NCI-H460 (cell line): ENCODE data around the gene PARD3. TPM values are rescaled to one million over a fixed set of nuclear protein-coding genes. Genes with fewer than 3 reads are reported as not detected.
"Not testable (repeated sequence)": the region's sequence is repeated elsewhere in the genome, so short reads cannot be mapped to it uniquely, and the experiment has no call there.

Source experiments
- DNase-seq: peaks from one replicate; pipeline ENCODE4 v3.0.0-alpha.2; 2016; ENCODE audit warnings: low read depth; ENCODE audit errors: extremely low read depth
- total RNA-seq: library from RNA; depleted of rRNA; stranded (reverse); fragments of >200 nt; shearing (Covaris generic); gene quantifications from 2 replicates; pipeline ENCODE4 v1.2.3, GENCODE V29; 2014

The PARD3 gene
- total RNA-seq, 1 experiment from 2014 or later: 75.1 TPM

DNA sequence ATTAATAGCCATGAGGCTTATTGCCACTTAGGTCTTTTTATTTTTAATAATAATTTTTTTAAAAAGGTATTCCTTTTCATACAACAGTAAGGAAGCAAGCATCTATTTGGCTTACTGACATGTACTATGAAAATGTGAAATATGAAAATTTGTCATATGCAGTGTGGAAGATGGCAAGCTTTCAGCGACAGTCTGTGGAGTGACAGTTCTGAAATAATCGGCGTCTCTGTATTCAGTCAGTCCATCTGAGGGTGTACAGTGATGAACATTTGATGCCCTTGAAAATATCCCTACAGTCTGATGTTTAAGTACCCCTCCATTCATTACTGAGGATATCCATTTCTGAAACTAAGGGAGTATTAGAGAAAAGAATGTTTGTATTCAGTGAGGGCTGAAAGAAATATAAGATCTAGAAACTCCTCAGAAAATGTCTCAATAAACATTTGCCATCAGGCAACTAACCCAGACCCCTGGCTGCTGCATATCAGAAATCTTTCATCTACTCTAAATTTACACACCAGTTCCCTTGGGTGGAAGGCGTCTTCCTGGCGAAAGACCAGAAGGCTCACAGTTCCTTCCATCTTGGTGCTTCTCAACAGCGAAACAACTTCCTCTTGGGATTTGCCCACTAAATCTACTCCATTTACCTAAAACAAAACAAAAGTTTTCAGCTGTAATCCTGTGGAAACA lies 440.6 kb downstream of the PARD3 start:
- no peak for DNase-seq

- no peak for DNase-seq
These were observed 441.9 kb downstream of the PARD3 start for GRCh38 chr10:34373211-34373610.

DNA sequence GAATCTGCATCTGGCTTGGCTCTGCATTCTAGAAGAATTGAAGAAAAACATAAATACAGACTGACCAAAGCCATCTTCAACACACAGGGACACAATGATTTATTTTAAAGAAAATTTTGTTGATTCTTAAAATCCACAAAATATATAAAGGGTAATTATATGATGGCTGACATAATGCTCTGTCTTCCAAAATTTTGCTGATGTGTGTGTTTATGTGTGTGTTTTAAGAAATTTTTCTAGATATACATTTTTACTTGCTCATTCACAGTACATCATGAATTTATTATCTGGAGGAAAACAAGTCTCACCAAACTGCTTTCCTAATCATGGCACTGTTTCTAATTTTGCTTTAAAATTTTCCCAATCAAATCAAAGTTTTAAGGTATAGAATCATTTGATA lies 442.6 kb downstream of the PARD3 start:
- no peak for DNase-seq

DNA sequence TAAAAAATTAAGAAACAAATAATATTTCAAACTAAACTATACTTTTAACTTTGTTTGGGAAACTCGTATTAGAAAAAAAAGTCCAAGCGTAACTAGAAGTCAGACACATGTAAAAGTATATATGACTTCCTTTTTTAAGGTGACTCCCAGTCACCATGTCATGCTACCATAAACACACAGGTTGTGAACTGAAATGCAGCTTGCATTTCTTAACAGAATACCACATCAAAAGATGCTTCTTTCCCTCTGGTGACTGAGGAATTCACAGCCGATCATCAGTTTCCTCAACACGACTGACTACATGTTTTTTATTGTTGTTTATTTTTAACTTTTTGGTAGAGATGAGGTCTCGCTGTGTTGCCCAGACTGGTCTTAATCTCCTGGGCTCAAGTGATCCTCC lies 445.0 kb downstream of the PARD3 start:
- no peak for DNase-seq

- DNase-seq: no peak
These were observed 446.0 kb downstream of the PARD3 start for GRCh38 chr10:34369120-34369519.

DNA sequence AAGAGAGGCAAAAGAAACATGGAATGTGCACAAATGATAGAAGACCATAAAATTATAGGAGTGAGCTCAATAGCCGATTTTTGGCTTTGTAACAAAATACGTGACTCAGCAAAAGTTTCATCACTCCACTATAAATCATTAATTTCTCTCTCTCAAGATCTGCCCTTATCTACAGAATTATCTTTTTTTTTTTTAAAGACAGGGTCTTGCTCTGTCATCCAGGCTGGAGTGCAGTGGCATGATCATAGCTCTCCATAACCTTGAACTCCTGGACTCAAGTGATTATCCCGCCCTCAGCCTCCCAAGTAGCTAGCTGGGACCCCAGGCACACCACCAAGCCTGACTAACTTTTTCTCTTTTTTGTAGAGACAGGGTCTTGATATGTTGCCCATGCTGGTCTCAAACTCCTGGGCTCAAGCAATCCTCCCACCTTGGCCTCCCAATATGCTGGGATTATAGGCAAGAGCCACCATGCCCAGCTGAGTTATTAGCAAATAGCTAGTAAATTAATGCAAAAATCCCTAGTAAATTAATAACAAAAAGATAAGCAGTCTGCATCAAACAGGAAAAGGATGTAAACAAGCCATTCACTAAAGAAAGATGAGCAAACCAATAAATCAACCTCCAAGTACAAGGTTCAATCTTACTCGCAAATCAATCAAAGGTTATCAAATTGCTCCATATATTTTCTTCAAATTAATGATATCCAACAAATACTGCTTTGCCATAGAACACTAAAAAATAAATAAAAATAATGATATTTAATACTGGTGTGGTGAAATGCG lies 450.7 kb downstream of the PARD3 start:
- no peak for DNase-seq

DNA sequence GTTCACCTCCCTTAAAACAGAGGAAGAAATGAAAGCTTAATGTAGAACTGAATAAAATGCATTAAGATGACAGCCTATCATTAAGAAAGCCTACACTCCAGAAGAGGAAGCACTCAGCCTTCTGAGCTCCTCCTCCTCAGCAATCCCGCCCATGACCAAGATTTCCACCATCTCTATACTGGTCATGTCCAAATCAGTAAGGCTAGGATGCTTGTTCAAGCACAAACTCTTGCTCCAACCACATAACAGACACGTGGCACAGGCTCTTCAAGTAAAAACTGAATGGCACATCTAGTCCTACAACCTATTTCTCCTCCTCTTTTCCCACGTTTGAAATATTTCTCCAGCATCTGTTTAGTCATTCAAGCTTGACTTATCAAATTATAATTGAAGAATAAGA lies 454.1 kb downstream of the PARD3 start:
- no peak for DNase-seq

- no peak for DNase-seq
These were observed 455.7 kb downstream of the PARD3 start for GRCh38 chr10:34359435-34359813.

- DNase-seq: no peak
These were observed 456.2 kb downstream of the PARD3 start for GRCh38 chr10:34358729-34359434.

DNA sequence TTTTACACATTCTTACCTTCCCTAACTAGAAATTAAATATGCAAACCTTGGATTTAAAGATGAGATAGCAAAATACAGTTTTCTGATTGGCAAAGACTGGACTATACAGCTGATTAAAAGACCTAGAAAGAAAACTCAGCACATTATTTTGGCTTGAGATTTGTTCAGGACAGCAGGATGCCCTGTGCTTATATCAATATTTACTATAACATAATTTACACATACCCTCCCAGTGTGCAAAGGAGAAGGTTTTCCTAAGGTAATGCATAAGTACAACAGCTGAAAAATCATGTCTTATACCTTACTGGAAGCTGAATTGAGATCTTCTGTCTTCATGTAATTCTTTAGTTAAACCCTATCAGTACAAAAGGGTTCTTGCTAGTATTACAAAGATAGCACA lies 458.6 kb downstream of the PARD3 start:
- DNase-seq: no peak

- not testable (repeated sequence) for DNase-seq
These were observed 461.6 kb downstream of the PARD3 start for GRCh38 chr10:34353530-34353929.

DNA sequence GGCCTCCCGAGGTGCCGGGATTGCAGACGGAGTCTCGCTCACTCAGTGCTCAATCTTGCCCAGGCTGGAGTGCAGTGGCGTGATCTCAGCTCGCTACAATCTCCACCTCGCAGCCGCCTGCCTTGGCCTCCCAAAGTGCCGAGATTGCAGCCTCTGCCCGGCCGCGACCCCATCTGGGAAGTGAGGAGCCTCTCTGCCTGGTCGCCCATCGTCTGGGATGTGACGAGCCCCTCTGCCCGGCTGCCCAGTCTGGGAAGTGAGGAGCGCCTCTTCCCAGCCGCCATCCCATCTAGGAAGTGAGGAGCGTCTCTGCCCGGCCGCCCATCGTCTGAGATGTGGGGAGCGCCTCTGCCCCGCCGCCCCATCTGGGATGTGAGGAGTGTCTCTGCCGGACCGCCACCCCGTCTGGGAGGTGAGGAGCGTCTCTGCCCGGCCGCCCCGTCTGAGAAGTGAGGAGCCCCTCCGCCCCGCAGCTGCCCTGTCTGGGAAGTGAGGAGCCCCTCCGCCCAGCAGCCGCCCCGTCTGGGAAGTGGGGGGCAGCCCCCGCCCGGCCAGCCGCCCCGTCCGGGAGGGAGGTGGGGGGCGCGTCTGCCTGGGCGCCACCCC lies 462.4 kb downstream of the PARD3 start:
- not testable (repeated sequence) for DNase-seq

DNA sequence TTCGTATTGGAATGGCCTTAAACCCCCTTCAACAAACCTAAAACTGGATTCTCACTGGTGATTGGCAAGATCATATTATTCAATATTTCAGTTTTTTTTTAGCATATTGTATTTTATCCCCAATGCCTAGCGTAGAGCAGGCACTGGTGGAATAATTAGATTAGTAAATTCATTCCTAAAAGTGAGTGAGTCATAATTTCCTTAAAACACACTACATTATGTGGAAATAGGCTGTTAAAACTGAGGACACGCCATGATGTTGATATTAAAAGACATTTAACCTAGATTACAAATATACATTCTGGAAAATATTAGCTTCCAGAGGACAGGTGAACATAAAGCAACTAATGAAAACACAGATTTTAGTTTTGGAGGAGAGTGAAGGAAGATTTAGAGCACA lies 463.9 kb downstream of the PARD3 start:
- no peak for DNase-seq

GRCh38 chr10:34348917-34349485 lies 466.1 kb downstream of the PARD3 start:
- DNase-seq: no peak

DNA sequence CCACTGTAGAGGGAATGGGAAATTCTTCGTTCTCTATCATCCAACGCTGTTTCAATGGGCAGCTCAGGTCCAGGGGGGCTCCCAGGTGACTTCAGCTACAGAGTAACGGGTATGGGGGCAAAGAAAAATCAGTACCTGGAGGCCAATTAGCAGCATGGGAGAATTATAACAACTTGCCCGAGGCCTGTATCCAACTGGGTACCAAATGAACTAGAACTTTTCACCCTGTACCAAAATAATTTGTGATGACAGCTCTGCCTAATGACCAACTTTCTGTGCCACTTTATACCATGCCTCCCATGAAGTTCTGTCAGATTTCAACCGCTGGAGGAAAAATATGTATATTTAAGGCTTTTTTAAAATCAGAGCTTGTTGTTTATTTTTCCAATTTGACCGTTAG lies 467.1 kb downstream of the PARD3 start:
- DNase-seq: no peak

DNA sequence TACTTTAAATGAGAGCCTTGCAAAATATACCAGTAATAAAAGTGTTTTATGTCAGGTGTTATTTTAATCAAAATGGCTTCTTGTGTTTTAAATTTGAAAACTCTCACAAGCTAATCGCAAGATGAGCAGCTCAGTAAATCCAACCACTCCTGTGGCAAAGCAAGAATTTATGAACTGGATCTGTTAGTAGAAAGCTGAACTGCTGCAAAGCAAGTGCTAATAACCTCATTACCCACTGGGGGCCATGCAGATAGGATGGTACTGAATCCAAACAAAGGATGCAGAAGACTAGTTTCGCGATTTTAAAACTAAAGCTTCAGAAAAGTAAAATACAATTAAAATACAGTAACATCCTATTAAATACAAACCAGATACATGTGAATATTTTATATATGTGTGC lies 468.0 kb downstream of the PARD3 start:
- no peak for DNase-seq

DNA sequence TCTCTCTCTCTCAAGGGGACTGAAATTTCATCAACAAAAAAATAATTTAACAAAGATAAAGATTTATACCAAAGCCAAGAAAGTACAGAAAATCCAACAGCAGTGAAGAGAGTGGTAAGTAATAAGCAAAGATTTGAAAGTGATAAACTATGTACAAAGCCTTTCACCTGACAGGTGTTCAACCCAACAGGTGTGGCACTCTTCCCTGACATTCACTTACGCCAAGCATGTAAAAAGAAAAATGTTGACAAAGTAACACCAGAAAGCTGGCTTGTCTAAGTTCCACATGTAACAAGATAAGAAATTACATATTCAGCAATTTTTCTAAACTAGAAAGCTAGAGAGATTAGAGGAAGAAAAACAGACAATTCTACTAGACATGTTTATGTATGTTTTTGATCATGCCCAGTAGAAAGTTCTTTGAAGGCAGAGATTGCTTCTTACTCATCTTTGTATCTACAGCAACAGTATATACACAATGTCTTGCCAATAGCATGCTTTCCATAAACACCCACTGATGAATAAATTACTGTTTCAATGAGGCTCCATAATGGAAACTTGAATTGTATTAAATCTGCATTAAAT lies 468.5 kb downstream of the PARD3 start:
- DNase-seq: no peak

- DNase-seq: no peak
These were observed 469.7 kb downstream of the PARD3 start for GRCh38 chr10:34345383-34345782.

- no peak for DNase-seq
These were observed 471.3 kb downstream of the PARD3 start for GRCh38 chr10:34343764-34344163.

- DNase-seq: no peak
These were observed 473.6 kb downstream of the PARD3 start for GRCh38 chr10:34341473-34341872.

DNA sequence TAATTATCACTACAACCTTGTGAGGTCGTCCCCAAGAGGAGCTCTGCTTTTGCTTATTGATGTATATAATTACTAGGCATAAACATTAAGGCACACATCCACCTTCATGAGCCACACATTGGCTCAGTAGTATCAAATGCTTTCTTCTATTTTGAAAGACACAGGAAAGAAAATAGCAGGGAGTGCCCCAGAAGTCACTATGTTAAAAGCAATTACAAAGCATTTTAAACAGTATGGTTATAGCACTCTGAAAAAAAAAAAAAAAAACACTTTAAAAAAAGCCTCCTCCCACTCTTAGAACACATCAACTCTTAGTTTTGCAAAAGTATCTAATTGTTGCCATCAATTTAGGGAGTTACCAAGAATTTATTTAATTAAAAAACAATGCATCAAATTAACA lies 474.2 kb downstream of the PARD3 start:
- no peak for DNase-seq
